Mesendoderm (in vitro differentiated cells): ENCODE measurements around the gene NEURL1.

Source experiments
- DNase-seq: peaks from one replicate; pipeline ENCODE4 v3.0.0; 2013
- H2AK5ac ChIP-seq: 2 replicates; pipeline ENCODE4 v1.6.1; 2013; ENCODE audit warnings: low read length, inconsistent platforms
- H2BK120ac ChIP-seq: 2 replicates; pipeline ENCODE4 v1.6.1; 2013; ENCODE audit warnings: low read depth, mild to moderate bottlenecking, low read length, moderate library complexity, mixed read lengths
- H2BK15ac ChIP-seq: replicated peaks from 2 replicates; pipeline ENCODE4 v1.6.1; 2013; ENCODE audit warnings: low read depth, mild to moderate bottlenecking, moderate library complexity
- H2BK5ac ChIP-seq: 2 replicates; pipeline ENCODE4 v1.6.1; 2013; ENCODE audit warnings: low read length, inconsistent platforms
- H3K18ac ChIP-seq: 2 replicates; pipeline ENCODE4 v1.6.1; 2013; ENCODE audit warnings: mild to moderate bottlenecking, low read length, mixed read lengths
- H3K23ac ChIP-seq: one replicate; pipeline ENCODE4 v1.6.1; 2013; ENCODE audit warnings: low read length
- H3K27ac ChIP-seq: 2 replicates; pipeline ENCODE4 v1.5.1; 2013; ENCODE audit warnings: low read depth, mild to moderate bottlenecking, inconsistent platforms, low read length, moderate library complexity
- H3K27me3 ChIP-seq: 2 replicates; pipeline ENCODE4 v1.6.1; 2013; ENCODE audit warnings: low read length, control low read depth, mild to moderate bottlenecking, inconsistent platforms; ENCODE audit not compliant: insufficient read depth, poor library complexity
- H3K36me3 ChIP-seq: 2 replicates; pipeline ENCODE4 v1.6.1; 2013; ENCODE audit warnings: low read length, inconsistent platforms; ENCODE audit not compliant: control insufficient read depth, insufficient read depth
- H3K4ac ChIP-seq: one replicate; pipeline ENCODE4 v1.6.1; 2013; ENCODE audit warnings: low read depth, mild to moderate bottlenecking, low read length, moderate library complexity
- H3K4me1 ChIP-seq: 2 replicates; pipeline ENCODE4 v1.6.1; 2013; ENCODE audit warnings: low read depth, low read length, inconsistent platforms; ENCODE audit not compliant: control insufficient read depth
- H3K4me2 ChIP-seq: 2 replicates; pipeline ENCODE4 v1.6.1; 2013; ENCODE audit warnings: low read length
- H3K4me3 ChIP-seq: 2 replicates; pipeline ENCODE4 v1.5.1; 2013; ENCODE audit warnings: mild to moderate bottlenecking, low read length
- H3K56ac ChIP-seq: one replicate; pipeline ENCODE4 v1.6.1; 2013; ENCODE audit warnings: low read length
- H3K79me1 ChIP-seq: 2 replicates; pipeline ENCODE4 v1.6.1; 2013; ENCODE audit warnings: low read length, inconsistent platforms
- H3K79me2 ChIP-seq: 2 replicates; pipeline ENCODE4 v1.6.1; 2013; ENCODE audit warnings: mild to moderate bottlenecking, low read length; ENCODE audit not compliant: control insufficient read depth, insufficient read depth
- H3K9ac ChIP-seq: 2 replicates; pipeline ENCODE4 v1.6.1; 2013; ENCODE audit warnings: low read length, inconsistent platforms
- H4K5ac ChIP-seq: one replicate; pipeline ENCODE4 v1.6.1; 2013; ENCODE audit warnings: low read length
- H4K8ac ChIP-seq: one replicate; pipeline ENCODE4 v1.6.1; 2013; ENCODE audit warnings: low read depth, mild to moderate bottlenecking, control low read depth, low read length, moderate library complexity
- WGBS: extraction: QIAGEN DNeasy Blood & Tissue Kit; methylation state at CpG from one replicate; pipeline ENCODE4 v1.1.7; 2013; ENCODE audit warnings: low lambda C conversion rate, missing lambda C conversion rate; ENCODE audit not compliant: insufficient coverage; ENCODE audit errors: extremely low coverage; 5-methylcytosine and 5-hydroxymethylcytosine counted together

The NEURL1 gene

GRCh38 chr10:103541616-103542015 is 48.1 kb downstream of the NEURL1 start:
- no peaks in the 10 kb centered on the region for H3K27me3 ChIP-seq
- no peaks in the 10 kb centered on the region for H3K79me2 ChIP-seq
- no peak overlapping the region for H3K27ac ChIP-seq
- no peak overlapping the region for H3K4me2 ChIP-seq
- H3K9ac ChIP-seq, result no peak overlapping the region
- H3K4me1 ChIP-seq, result no peaks in the 10 kb centered on the region
- no CpG with 5 or more reads among the region's 3 CpGs for WGBS
- no peak overlapping the region for H3K18ac ChIP-seq
- no peaks in the 10 kb centered on the region for H3K79me1 ChIP-seq
- H3K4me3 ChIP-seq, result no peak overlapping the region
- H4K8ac ChIP-seq, result no peak overlapping the region
- no peak overlapping the region for H3K23ac ChIP-seq
- no peak overlapping the region for H2BK5ac ChIP-seq
- H4K5ac ChIP-seq, result no peak overlapping the region
- no peak overlapping the region for H2BK15ac ChIP-seq
- H2AK5ac ChIP-seq, result no peak overlapping the region
- H3K56ac ChIP-seq, result no peak overlapping the region
- no peak overlapping the region for H2BK120ac ChIP-seq
- no peak for DNase-seq
- no peak overlapping the region for H3K4ac ChIP-seq
- H3K36me3 ChIP-seq, result no peaks in the 10 kb centered on the region

DNA sequence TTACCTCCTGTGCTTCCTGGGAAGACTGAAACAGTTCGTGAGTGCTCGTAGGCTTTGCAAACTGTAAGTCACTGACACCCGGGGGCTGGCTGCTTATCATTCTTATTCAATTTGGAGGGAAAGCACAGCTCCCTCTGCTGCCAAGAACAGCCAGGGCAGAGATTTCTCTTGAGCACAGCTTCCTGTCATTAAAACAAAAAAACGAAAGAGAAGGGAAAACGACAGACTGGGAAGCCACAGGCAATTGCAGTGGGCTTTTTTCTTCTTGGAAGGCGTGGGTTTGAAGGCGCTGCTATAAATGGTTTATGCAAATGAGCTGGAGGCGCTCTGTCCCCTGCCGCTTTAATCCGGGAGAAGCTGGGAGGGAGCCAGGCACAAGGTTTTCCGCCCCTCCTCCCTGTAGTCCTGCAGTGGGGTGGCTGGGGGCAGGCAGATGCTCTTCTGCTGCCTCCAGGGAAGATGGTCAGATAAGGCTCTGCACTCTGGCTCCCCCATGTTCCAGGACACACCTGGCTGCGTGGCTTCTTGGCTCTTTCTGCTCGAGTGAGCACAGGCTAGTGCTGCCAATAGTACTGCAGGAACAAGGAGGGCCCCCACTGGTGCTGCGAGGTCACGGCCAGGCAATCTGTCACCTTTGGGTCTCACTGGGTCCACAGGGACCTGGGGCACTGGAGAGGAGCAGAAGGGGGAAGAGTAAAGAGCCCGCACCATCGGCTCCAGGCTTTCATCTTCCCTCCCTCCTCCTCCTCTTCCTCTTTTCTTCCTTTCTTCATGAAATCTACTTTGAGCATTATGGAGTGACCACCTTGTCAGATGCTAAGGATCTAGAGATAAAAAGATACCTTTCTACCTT is 49.5 kb downstream of the NEURL1 start:
- H2BK5ac ChIP-seq, result no peak overlapping the region
- H2BK120ac ChIP-seq, result no peak overlapping the region
- H3K4me3 ChIP-seq, result no peak overlapping the region
- H3K27me3 ChIP-seq, result no peaks in the 10 kb centered on the region
- H4K5ac ChIP-seq, result no peak overlapping the region
- H3K23ac ChIP-seq, result no peak overlapping the region
- H3K27ac ChIP-seq, result no peak overlapping the region
- H3K56ac ChIP-seq, result no peak overlapping the region
- no peak overlapping the region for H2AK5ac ChIP-seq
- no peak overlapping the region for H4K8ac ChIP-seq
- no peaks in the 10 kb centered on the region for H3K79me2 ChIP-seq
- H3K4me1 ChIP-seq, result no peaks in the 10 kb centered on the region
- no peaks in the 10 kb centered on the region for H3K36me3 ChIP-seq
- H2BK15ac ChIP-seq, result no peak overlapping the region
- H3K4me2 ChIP-seq, result no peak overlapping the region
- no peak overlapping the region for H3K4ac ChIP-seq
- peak; percentile 85 for DNase-seq
- H3K79me1 ChIP-seq, result no peaks in the 10 kb centered on the region
- no CpG with 5 or more reads among the region's 17 CpGs for WGBS
- no peak overlapping the region for H3K18ac ChIP-seq
- H3K9ac ChIP-seq, result no peak overlapping the region

DNA sequence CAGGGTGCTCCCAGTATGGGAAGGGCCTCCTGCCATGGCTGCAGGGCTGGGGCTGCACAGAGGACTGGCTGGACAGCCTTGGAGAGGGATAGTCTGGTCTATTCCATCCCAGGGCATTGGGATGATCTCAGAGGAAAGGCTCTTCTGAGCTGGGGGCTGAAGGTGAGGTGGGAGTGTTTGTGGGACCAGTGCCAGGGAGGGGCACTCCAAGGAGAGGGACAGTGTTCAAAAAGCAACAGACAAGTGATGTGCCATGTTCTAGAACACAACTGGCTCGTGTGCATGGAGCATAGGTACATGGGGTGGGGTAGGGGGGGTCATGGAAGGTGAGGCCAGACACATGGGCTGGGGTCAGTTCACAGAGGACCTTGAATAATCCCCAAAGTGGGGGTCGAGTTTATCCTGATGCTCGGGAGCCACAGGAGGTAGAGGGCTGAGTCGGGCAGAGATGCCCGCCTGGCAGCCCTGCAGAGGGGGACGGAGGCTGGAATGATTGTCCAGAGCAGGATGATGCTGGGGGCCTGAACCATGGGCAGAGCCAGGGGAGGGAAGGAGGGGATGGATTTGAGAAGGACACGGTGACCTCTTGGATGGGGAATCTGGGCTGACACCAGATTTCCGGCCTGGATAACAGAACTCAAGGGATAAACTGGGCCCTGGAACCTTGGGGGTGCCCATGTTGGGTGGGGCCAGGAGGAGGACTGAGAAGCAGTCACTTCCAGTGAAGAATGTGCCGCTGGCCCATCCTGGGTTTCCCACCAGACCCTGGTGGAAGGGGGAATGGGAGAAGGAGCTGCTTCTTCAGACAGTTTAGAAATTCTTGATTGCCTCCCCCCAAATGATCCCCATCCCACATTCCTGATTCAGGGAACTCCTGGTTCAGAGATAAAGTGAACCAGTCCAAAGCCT is 50.4 kb downstream of the NEURL1 start:
- Histone ChIP-seq H3K4me3 (no peak overlapping the region), H3K27ac (no peak overlapping the region), H3K9ac (no peak overlapping the region), H3K36me3 (no peaks in the 10 kb centered on the region), H3K4ac (no peak overlapping the region), H3K27me3 (no peaks in the 10 kb centered on the region), H2AK5ac (no peak overlapping the region), H3K4me1 (no peaks in the 10 kb centered on the region), H3K4me2 (no peak overlapping the region), H3K18ac (no peak overlapping the region), H3K79me2 (no peaks in the 10 kb centered on the region), H2BK15ac (no peak overlapping the region), H3K79me1 (no peaks in the 10 kb centered on the region), H3K56ac (no peak overlapping the region), H2BK120ac (no peak overlapping the region), H2BK5ac (no peak overlapping the region), H4K8ac (no peak overlapping the region), H3K23ac (no peak overlapping the region), H4K5ac (no peak overlapping the region)
- peak; percentile 25 for DNase-seq
- no CpG with 5 or more reads among the region's 9 CpGs for WGBS

DNA sequence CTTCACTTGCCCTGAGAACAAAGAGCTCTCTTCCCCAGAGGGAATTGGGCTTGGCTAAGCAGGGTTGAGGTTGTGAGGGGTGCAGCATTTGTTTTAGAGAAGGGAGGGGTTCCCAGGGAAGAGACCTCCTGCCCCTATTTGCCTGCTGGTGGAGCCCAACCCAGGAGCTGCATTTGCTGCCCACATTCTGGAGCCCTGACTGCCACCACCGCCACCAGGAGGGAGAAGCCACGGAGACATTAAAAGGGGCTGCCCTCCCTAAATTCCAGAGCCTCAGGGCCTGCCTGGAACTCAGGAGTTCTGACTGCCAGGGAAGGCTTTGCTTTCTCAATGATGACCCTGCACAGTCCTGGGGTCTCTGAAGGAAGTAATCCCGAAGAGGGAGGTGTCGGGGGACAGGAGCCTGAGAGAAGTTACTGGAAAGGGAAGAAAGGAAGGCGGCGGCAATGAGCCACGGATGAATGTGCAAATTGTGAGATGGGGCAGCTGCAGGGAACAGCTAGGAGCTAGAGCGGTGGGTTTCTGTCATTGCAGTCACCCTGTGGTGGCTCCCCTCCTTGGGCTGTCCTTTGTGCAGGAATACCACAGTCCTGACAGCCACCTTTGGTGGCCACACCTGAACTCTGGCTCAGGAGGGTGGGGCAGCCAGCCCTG is 51.3 kb downstream of the NEURL1 start:
- Histone ChIP-seq H4K5ac (no peak overlapping the region), H3K4me3 (no peak overlapping the region), H3K79me2 (no peaks in the 10 kb centered on the region)

DNA sequence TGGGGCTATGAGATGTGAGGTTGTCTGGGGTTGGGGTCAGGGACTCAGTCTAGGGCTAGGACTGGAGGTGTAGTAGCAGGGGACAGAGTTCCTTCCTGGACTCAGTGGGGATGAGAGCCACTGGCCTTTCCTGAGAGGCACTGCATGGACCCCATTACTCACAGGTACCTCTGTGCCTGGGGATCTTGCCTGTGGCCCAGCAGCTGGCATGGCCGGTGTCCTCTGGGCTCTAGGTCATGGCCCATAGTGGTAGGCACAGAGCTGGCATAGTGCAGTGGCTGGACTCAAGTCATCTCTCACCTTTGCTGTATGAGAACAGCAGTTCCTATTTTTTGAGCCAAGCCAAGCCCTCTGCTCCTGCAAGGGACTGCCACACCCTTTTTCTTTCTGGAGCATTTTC is 51.9 kb downstream of the NEURL1 start:
- Histone ChIP-seq H4K5ac (no peak overlapping the region), H3K4me3 (no peak overlapping the region), H3K4ac (no peak overlapping the region), H3K4me2 (no peak overlapping the region), H3K27me3 (no peaks in the 10 kb centered on the region), H4K8ac (no peak overlapping the region), H3K23ac (no peak overlapping the region), H2BK120ac (no peak overlapping the region), H3K79me1 (no peaks in the 10 kb centered on the region), H3K18ac (no peak overlapping the region), H3K56ac (no peak overlapping the region), H3K27ac (no peak overlapping the region), H2AK5ac (no peak overlapping the region), H3K9ac (no peak overlapping the region), H3K36me3 (no peaks in the 10 kb centered on the region), H3K4me1 (no peaks in the 10 kb centered on the region), H3K79me2 (no peaks in the 10 kb centered on the region), H2BK5ac (no peak overlapping the region), H2BK15ac (no peak overlapping the region)
- no peak for DNase-seq
- WGBS, result no CpG with 5 or more reads among the region's 1 CpG

More for the DNA sequence above, 51.3 kb downstream of the NEURL1 start:
- H3K4me2 ChIP-seq, result no peak overlapping the region
- no peak overlapping the region for H2BK5ac ChIP-seq
- no peak overlapping the region for H2BK15ac ChIP-seq
- H3K79me1 ChIP-seq, result no peaks in the 10 kb centered on the region
- no peak overlapping the region for H2BK120ac ChIP-seq
- H3K9ac ChIP-seq, result no peak overlapping the region
- DNase-seq, result no peak
- H3K4ac ChIP-seq, result no peak overlapping the region
- H3K23ac ChIP-seq, result no peak overlapping the region
- no CpG with 5 or more reads among the region's 8 CpGs for WGBS
- no peaks in the 10 kb centered on the region for H3K36me3 ChIP-seq
- no peaks in the 10 kb centered on the region for H3K4me1 ChIP-seq
- no peak overlapping the region for H3K56ac ChIP-seq
- no peak overlapping the region for H2AK5ac ChIP-seq
- H3K27ac ChIP-seq, result no peak overlapping the region
- no peaks in the 10 kb centered on the region for H3K27me3 ChIP-seq
- H4K8ac ChIP-seq, result no peak overlapping the region
- no peak overlapping the region for H3K18ac ChIP-seq
